M059J (cell line): Measurements from ENCODE around the gene FILIP1L. TPM values are rescaled to one million over a fixed set of nuclear protein-coding genes. Genes with fewer than 3 reads are reported as not detected.

Experiments
- DNase-seq: peaks from one replicate; pipeline ENCODE4 v3.0.0-alpha.2; 2012; ENCODE audit warnings: low read depth
- total RNA-seq: library from RNA; depleted of rRNA; stranded (reverse); fragments of >200 nt; shearing (Covaris generic); gene quantifications from 2 replicates; pipeline ENCODE4 v1.2.3, GENCODE V29; 2014

Gene FILIP1L
- total RNA-seq, 1 experiment from 2014 or later: 35.1 TPM

GRCh38 chr3:100042166-100042981 is 71.9 kb downstream of the FILIP1L start:
- peak; percentile 97 for DNase-seq

GRCh38 chr3:100041328-100041749 is 73.0 kb downstream of the FILIP1L start:
- DNase-seq: peak; percentile 95

- peak; percentile 63 for DNase-seq
These were observed 73.7 kb downstream of the FILIP1L start for GRCh38 chr3:100040451-100041225.

- DNase-seq: no peak
These were observed 75.2 kb downstream of the FILIP1L start for GRCh38 chr3:100039075-100039474.

DNA sequence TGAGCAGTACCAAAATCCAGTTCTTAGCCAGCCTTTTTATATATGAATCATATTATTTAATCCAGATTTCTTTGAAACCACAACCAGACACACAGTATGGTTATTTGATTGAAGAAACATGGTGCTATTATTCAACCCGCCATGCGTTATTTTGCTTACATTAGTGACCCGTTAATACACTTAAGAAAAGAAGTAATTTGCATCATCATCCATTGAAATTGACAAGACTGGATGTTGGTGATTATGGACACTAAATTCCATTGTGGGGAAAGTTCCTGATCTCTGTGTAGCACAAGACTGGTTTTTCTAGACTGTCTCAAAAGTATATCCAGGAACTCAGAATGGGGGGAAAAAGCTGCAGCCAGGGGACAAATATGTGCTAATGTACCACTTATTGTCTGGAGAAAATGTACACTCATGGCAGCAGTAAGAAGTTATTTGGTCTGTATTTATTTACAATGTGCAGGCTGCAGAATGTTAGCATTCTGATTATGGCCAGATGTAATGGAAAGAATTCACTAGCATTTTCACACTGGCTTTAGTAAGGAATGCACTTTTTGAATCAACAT is 80.3 kb downstream of the FILIP1L start:
- DNase-seq: no peak

GRCh38 chr3:100033184-100033583 is 81.1 kb downstream of the FILIP1L start:
- DNase-seq: peak; percentile 75

DNA sequence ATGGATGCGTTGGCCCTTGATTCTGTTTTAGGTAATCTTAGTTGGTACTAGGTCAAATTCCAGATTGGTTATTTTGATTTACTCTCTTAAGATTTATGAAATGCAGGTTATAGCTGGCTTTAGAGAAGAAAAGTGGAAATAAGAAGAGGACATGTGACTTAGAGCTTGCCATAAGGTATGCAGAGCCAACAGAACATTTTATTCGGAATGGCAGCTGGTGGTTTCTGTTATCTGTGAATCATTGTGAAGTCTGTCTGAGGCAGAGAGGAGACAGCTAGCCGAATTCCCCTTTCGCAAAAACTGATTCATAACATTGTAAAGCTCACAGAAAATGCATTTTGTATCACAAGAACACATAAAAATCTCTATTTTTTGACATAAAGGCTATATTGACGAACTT is 82.1 kb downstream of the FILIP1L start:
- DNase-seq: peak; percentile 87

GRCh38 chr3:100030914-100031425 is 83.3 kb downstream of the FILIP1L start:
- DNase-seq: no peak

GRCh38 chr3:100030346-100030745 is 84.0 kb downstream of the FILIP1L start:
- peak; percentile 69 for DNase-seq

DNA sequence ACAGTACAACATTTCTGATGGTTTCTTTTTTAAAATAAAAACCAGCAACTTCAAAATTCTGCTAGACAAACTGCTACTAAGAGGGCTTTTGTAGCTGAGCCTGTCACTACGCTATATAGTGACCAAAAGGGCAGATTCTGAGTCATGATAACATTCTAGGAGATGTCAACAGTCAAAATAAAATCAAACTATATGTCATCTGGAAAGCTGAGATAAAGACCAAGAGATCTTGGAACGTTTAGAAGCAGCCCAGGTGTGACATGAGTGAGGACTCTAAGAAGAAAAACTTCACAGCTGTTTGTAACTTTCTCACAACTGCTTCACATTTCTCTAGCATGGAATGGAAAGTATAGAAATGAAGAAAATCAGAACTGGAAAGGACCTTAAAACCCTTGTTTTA is 84.6 kb downstream of the FILIP1L start:
- no peak for DNase-seq

DNA sequence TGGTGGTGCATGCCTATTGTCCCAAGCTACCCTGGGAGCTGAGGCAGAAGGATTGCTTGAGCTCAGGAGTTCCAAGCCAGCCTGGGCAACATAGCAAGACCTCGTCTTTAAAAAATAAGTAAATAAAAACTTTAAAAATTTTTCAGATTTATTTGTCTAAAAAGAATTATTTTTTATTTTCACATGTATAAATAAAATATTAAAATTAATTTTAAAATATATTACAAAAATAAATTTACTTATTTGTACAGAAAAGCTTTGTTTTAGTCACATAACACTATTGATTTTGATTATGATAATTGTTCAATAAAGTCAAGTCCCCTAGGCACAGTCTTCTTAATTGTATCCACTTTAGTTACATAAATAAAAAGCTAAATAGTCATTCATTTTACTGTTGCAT is 85.2 kb downstream of the FILIP1L start:
- DNase-seq: no peak

- peak; percentile 72 for DNase-seq
These were observed 87.0 kb downstream of the FILIP1L start for GRCh38 chr3:100027321-100027720.

DNA sequence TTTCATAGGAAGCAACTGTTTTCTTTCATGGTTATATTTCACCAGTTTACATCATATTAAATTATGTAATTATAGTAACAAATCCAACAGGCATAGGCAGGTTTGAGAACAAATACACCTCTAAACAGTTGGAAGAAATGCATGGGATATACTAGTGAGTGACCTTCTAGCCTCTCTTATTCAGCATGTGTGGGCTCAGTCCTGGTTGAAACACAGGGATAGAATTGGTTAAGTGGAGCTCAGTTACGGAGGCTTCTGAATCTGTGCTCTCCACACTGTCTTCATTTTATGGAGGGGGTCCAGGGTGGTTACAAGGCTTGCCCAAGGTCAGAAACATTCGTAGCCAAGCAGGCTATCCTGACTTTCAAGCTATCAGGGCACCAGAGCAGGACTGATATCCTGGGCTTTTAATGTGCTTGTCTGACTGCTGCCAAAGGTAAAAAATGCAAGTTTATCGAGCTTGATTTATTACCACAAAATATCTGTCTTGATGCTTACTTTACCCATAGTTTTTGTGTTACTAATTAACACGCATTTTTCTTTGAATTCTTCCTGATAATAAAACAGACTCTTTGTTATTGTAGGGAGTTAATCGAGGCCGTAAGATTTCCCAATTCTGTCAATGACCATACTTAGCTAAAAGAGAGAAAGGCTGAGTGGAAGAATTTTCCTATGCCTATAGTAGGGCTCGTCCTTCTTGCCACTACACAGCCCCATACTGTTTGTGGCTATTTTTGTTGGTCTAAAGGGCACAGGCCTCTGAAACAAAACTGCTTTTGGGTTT is 89.6 kb downstream of the FILIP1L start:
- DNase-seq: peak; percentile 69

DNA sequence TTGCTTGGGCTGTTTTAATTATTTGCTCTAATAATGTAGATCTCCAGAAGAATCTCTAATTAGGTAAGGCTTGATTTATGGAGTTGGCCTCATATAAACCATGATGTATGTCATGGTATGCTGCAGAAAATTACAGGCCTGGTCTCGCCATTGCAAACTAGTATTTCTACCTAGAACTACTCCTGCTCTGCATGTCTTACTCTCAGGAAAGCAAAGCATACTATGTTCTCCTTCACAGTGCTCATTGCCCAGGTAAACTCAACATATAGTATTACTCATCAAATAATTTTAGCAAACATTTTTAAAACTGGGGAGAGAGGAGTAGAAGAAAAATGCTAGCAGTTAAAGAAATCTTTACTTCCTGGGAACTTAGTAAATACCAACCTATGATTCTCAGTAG is 90.7 kb downstream of the FILIP1L start:
- no peak for DNase-seq

DNA sequence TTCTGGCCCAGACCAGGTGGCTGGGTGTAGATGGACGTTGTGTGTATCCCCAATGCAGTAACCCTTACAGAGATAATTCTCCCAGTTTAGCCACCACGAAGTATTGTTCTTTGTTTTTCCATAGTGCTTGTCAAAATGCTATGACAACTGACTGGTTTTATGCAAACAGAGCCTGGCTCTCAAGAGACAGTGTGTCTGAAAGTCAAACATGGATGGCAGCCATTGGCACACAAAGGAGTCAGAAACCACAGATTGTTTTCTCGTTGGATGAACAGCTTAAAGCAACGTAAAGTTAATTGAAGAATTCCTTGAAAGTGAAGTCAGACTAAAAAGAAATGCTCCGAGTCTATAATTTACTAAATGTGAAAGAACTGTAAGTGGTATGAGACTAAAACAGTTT is 91.2 kb downstream of the FILIP1L start:
- peak; percentile 98 for DNase-seq

GRCh38 chr3:100022506-100022905 is 91.8 kb downstream of the FILIP1L start:
- DNase-seq: peak; percentile 71

DNA sequence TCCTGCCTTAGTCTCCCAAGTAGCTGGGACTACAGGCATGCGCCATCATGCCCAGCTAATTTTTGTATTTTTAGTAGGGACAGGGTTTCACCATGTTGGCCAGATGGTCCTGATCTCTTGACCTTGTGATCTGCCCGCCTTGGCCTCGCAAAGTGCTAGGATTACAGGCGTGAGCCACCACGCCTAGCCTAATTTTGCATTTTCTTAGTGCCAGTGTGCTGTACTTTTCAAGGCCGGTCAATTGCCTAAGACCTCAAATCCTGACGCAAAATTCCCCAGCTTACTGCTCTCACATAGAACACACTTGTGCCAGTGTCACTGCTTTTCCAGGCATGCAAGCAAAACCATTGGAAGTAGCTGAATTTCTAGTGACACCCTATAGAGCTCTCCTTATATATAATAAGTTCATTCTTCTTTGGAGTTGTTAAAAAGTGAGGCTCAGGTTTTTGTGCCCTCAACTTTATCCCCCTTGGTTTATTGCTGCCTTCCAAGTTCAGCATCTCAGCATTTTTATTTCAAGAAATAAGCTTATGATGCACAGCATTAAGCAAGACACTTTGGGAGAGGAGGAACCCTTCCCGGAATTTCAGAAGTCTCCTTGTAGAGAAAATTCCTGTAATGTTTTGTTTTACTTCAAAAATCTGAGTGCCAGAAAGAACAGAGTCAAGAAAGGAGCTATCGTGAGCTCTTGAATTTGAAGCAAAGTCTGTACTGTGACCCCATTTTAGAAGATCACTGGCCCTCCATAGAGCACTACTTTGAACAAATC is 93.2 kb downstream of the FILIP1L start:
- no peak for DNase-seq

DNA sequence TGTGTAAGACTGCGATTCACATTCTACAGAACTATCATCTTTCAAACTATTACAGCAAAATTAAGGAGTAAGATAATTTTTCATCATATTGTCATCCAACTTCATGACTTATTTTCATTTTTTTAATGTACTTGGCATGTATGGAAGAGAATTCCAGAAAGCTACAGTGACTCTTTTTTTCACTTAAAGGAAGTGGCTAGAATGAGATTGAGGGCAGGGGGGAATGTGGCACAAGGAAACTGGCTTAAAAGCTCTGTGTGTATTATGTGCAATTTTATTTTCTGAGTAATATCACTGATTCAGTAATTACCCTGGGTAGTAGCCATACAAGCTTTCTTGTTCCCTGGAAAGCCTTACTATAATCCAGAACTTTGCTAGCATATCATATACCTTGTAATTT is 94.6 kb downstream of the FILIP1L start:
- no peak for DNase-seq

GRCh38 chr3:100018806-100019205 is 95.5 kb downstream of the FILIP1L start:
- DNase-seq: no peak

DNA sequence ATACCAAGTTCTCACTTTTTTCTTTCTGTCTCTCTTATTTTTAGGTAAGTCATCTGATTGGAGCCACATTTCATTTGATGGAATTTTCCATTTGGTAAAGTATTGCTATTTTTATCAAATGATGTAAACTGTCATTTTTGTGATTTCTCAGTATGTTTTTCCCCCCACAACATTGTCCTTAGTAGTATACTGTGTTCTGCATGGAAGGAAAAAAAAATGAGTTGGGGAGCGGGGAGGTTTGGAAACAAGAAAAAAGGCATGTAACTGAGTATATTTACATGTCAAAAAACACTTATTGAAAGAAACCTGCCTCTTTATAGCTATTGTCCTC is 104.2 kb downstream of the FILIP1L start:
- no peak for DNase-seq
